PFSK-1 (cell line): ENCODE measurements around the gene TUBB3.

Source experiments
- POLR2AphosphoS5 ChIP-seq: IDR thresholded peaks from 2 replicates; pipeline ENCODE4 v1.6.1; 2012; ENCODE audit warnings: low read depth, mild to moderate bottlenecking, control low read depth, low read length, moderate library complexity
- SIN3A ChIP-seq: IDR thresholded peaks from 2 replicates; pipeline ENCODE4 v1.6.1; 2012; ENCODE audit warnings: mild to moderate bottlenecking, low read length, moderate library complexity, borderline replicate concordance; ENCODE audit not compliant: insufficient read depth

DNA sequence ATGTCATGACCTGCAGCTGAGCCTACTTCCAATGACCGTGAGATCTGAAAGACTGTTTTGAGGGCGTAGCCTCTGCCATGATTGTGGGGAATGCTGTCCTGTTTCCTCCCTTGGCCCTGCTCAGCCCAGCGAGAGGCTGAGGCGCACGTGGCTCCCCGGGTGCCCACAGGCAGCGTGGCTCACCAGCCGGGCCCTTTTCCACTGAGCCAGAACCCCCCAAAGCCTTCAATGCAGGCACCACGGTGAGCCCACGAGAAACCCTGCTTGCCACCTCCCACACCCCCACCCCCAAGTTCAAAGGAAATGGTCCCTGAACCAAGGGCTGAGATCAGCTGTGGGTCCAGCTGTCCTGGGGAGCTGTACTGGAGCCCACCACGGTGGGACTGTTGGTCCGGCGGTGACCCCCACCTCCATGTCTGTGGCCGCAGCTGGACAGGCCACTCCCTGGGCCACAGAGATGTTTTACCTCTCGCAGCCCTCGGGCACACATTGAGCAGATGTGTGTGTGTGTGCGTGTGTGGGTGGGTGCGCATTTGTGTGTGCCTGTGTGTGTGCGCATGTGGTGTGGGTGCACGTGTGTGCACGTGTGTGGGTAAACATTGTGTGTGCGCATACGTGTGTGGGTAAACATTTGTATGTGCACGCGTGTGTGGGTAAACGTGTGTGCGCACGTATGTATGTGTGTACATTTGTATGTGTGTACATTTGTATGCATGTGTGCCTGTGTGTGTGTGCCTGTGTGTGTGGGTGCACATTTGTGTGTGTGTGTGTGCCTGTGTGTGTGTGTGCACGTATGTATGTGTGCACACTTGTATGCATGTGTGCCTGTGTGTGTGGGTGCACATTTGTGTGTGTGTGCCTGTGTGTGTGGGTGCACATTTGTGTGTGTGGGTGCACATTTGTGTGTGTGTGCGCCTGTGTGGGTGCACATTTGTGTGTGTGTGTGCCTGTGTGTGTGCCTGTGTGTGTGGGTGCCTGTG, 9.4 kb upstream of the TUBB3 start:
- TF ChIP-seq POLR2AphosphoS5: no peak
- TF ChIP-seq SIN3A: no peak
